Erythroblast (primary cell): ENCODE measurements around the gene TTLL3.

ENCODE experiments used
- GATA1 ChIP-seq: IDR thresholded peaks from 2 replicates; pipeline ENCODE4 v1.6.1; 2011; ENCODE audit warnings: low read depth, mild to moderate bottlenecking, control low read depth, low read length, moderate library complexity
- POLR2A ChIP-seq: IDR thresholded peaks from 2 replicates; pipeline ENCODE4 v1.6.1; 2011; ENCODE audit warnings: mild to moderate bottlenecking, low read length

GRCh38 chr3:9852528-9852927 is 42.5 kb downstream of the TTLL3 start:
- no peak for TF ChIP-seq POLR2A
- no peak for TF ChIP-seq GATA1
